ENCODE data around the gene P2RY8. TPM values are rescaled to one million over a fixed set of nuclear protein-coding genes. Genes with fewer than 3 reads are reported as not detected.

P2RY8 gene
- total RNA-seq, 1 experiment from 2014 or later = not detected

GRCh38 chrX:1466971-1467561 is 69.9 kb downstream of the P2RY8 start:
- Mint-ChIP-seq H3K27ac (ENCODE audit: unreplicated experiment) (no peak overlapping the region), H3K27me3 (ENCODE audit: insufficient read depth, unreplicated experiment) (peaks cover 10% of the 10 kb centered on the region), H3K36me3 (ENCODE audit: insufficient read depth, unreplicated experiment) (no peaks in the 10 kb centered on the region), H3K4me3 (ENCODE audit: unreplicated experiment) (no peak overlapping the region), H3K9me3 (ENCODE audit: unreplicated experiment) (peaks cover 10% of the 10 kb centered on the region), H3K4me1 (ENCODE audit: low read depth, unreplicated experiment) (no peaks in the 10 kb centered on the region)
- intact Hi-C loops (cut with micrococcal nuclease; ENCODE audit: unreplicated experiment) = no loop called here
- TF ChIP-seq, protein P1, sequence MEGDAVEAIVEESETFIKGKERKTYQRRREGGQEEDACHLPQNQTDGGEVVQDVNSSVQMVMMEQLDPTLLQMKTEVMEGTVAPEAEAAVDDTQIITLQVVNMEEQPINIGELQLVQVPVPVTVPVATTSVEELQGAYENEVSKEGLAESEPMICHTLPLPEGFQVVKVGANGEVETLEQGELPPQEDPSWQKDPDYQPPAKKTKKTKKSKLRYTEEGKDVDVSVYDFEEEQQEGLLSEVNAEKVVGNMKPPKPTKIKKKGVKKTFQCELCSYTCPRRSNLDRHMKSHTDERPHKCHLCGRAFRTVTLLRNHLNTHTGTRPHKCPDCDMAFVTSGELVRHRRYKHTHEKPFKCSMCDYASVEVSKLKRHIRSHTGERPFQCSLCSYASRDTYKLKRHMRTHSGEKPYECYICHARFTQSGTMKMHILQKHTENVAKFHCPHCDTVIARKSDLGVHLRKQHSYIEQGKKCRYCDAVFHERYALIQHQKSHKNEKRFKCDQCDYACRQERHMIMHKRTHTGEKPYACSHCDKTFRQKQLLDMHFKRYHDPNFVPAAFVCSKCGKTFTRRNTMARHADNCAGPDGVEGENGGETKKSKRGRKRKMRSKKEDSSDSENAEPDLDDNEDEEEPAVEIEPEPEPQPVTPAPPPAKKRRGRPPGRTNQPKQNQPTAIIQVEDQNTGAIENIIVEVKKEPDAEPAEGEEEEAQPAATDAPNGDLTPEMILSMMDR (IDR thresholded peaks at IDR 0.05; ENCODE audit: insufficient read depth in 1 of 2, low read depth in 1 of 2, low read length in 1 of 2, severe bottlenecking in 1 of 2, unreplicated experiment in 1 of 2) = no peak
- no TSS peak for BruUV-seq (replicated peaks)
- peak in 1 of 2 experiments; percentile 22 for DNase-seq
- no peak overlapping the region for H3K4me3 ChIP-seq (ENCODE audit: low read depth, low read length)
- H3K36me3 ChIP-seq (ENCODE audit: control insufficient read depth, insufficient read depth, low read length) = no peaks in the 10 kb centered on the region
- H3K27me3 ChIP-seq (replicated peaks; ENCODE audit: control insufficient read depth, insufficient read depth, low read length) = no peaks in the 10 kb centered on the region
- POLR2A ChIA-PET = no interaction called here
- H3K4me1 ChIP-seq = no peaks in the 10 kb centered on the region
- H3K9me3 ChIP-seq = no peaks in the 10 kb centered on the region
- CTCF ChIA-PET = no interaction called here

DNA sequence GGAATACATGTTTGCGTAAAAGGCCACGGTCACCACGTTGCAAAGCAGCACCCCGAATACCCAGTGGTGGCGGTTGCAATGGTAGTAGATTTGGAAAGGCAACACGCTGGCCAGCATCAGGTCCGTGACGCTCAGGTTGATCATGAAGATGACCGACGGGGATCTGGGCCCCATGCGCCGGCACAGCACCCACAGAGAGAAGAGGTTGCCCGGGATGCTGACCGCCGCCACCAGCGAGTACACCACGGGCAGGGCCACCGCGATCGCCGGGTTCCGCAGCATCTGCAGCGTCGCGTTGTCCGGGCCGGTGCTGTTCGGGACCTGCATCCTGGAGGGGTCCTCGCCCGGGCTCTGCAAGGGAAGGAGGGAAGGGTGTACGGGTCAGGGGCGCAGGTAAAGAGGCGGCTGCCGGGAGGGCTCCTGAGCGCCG is 70.7 kb downstream of the P2RY8 start:
- H3K4me3 ChIP-seq (ENCODE audit: low read depth, low read length) = no peak overlapping the region
- CTCF ChIA-PET = no interaction called here
- POLR2A ChIA-PET = no interaction called here
- no peaks in the 10 kb centered on the region for H3K9me3 ChIP-seq
- Mint-ChIP-seq H3K27me3 (ENCODE audit: insufficient read depth, unreplicated experiment) (peaks cover 10% of the 10 kb centered on the region), H3K9me3 (ENCODE audit: unreplicated experiment) (peaks cover 14% of the 10 kb centered on the region), H3K4me1 (ENCODE audit: low read depth, unreplicated experiment) (no peaks in the 10 kb centered on the region), H3K36me3 (ENCODE audit: insufficient read depth, unreplicated experiment) (no peaks in the 10 kb centered on the region), H3K27ac (ENCODE audit: unreplicated experiment) (no peak overlapping the region), H3K4me3 (ENCODE audit: unreplicated experiment) (no peak overlapping the region)
- intact Hi-C loops (cut with micrococcal nuclease; ENCODE audit: unreplicated experiment) = no loop called here
- H3K36me3 ChIP-seq (ENCODE audit: control insufficient read depth, insufficient read depth, low read length) = no peaks in the 10 kb centered on the region
- DNase-seq = peak in 1 of 2 experiments; percentile 13
- BruUV-seq (replicated peaks) = no TSS peak
- TF ChIP-seq, protein P1 (IDR thresholded peaks at IDR 0.05; ENCODE audit: insufficient read depth in 1 of 2, low read depth in 1 of 2, low read length in 1 of 2, severe bottlenecking in 1 of 2, unreplicated experiment in 1 of 2) = no peak
- no peaks in the 10 kb centered on the region for H3K4me1 ChIP-seq
- no peaks in the 10 kb centered on the region for H3K27me3 ChIP-seq (replicated peaks; ENCODE audit: control insufficient read depth, insufficient read depth, low read length)

- BruUV-seq (replicated peaks) = no TSS peak
- no peaks in the 10 kb centered on the region for H3K27me3 ChIP-seq (replicated peaks; ENCODE audit: control insufficient read depth, insufficient read depth, low read length)
- Mint-ChIP-seq H3K4me3 (ENCODE audit: unreplicated experiment) (no peak overlapping the region), H3K4me1 (ENCODE audit: low read depth, unreplicated experiment) (no peaks in the 10 kb centered on the region), H3K9me3 (ENCODE audit: unreplicated experiment) (peaks cover 14% of the 10 kb centered on the region), H3K27me3 (ENCODE audit: insufficient read depth, unreplicated experiment) (peaks cover 10% of the 10 kb centered on the region), H3K27ac (ENCODE audit: unreplicated experiment) (no peak overlapping the region), H3K36me3 (ENCODE audit: insufficient read depth, unreplicated experiment) (no peaks in the 10 kb centered on the region)
- POLR2A ChIA-PET = no interaction called here
- peak in 1 of 2 experiments; percentile 29 for DNase-seq
- CTCF ChIA-PET = no interaction called here
- no peaks in the 10 kb centered on the region for H3K36me3 ChIP-seq (ENCODE audit: control insufficient read depth, insufficient read depth, low read length)
- H3K4me3 ChIP-seq (ENCODE audit: low read depth, low read length) = no peak overlapping the region
- TF ChIP-seq, protein P1 (IDR thresholded peaks at IDR 0.05; ENCODE audit: insufficient read depth in 1 of 2, low read depth in 1 of 2, low read length in 1 of 2, severe bottlenecking in 1 of 2, unreplicated experiment in 1 of 2) = no peak
- no peaks in the 10 kb centered on the region for H3K4me1 ChIP-seq
- intact Hi-C loops (cut with micrococcal nuclease; ENCODE audit: unreplicated experiment) = no loop called here
- no peaks in the 10 kb centered on the region; the same call in 1 of the 2 replicates for H3K9me3 ChIP-seq
Measured at GRCh38 chrX:1465286-1466231, 71.4 kb downstream of the P2RY8 start.
